Endothelial cell (in vitro differentiated cells): ENCODE measurements around the gene CLEC4G. TPM values are rescaled to one million over a fixed set of nuclear protein-coding genes. Genes with fewer than 3 reads are reported as not detected.

Source experiments
- DNase-seq: peaks from one replicate; pipeline ENCODE4 v3.0.0; 2021; ENCODE audit warnings: low spot score
- H3K27ac Mint-ChIP-seq: one replicate; pipeline ENCODE4 v1.8.0; 2021; ENCODE audit warnings: mixed read lengths, inconsistent platforms; ENCODE audit not compliant: unreplicated experiment
- H3K27me3 Mint-ChIP-seq: one replicate; pipeline ENCODE4 v1.8.0; 2021; ENCODE audit warnings: mild to moderate bottlenecking, moderate library complexity, mixed read lengths, inconsistent platforms; ENCODE audit not compliant: unreplicated experiment
- H3K36me3 Mint-ChIP-seq: one replicate; pipeline ENCODE4 v1.8.0; 2021; ENCODE audit warnings: mild to moderate bottlenecking, low read depth, mixed read lengths, inconsistent platforms; ENCODE audit not compliant: unreplicated experiment
- H3K4me1 Mint-ChIP-seq: one replicate; pipeline ENCODE4 v1.8.0; 2021; ENCODE audit warnings: mild to moderate bottlenecking, mixed read lengths, inconsistent platforms; ENCODE audit not compliant: unreplicated experiment
- H3K4me3 Mint-ChIP-seq: one replicate; pipeline ENCODE4 v1.8.0; 2021; ENCODE audit warnings: mild to moderate bottlenecking, mixed read lengths, inconsistent platforms; ENCODE audit not compliant: unreplicated experiment
- H3K9me3 Mint-ChIP-seq: one replicate; pipeline ENCODE4 v1.8.0; 2021; ENCODE audit warnings: mixed read lengths, inconsistent platforms; ENCODE audit not compliant: unreplicated experiment
- CTCF ChIP-seq: fragments of 200-600 bp; sonication (generic); IDR thresholded peaks from one replicate; pipeline ENCODE4 v1.5.0; 2021; ENCODE audit warnings: antibody characterized with exemption; ENCODE audit not compliant: unreplicated experiment
- total RNA-seq: library from RNA; stranded (reverse); fragmentation: NEBNext Ultra II Directional; extraction: Animal tissue kit (Norgen Biotek cat#: 25700); gene quantifications from one replicate; pipeline ENCODE4 v1.2.1, GENCODE V29; 2021; ENCODE audit not compliant: unreplicated experiment

Gene CLEC4G
- total RNA-seq, 1 donor from 2014 or later, result not detected

- no peaks in the 10 kb centered on the region for H3K36me3 Mint-ChIP-seq
- TF ChIP-seq CTCF, result no peak
- H3K9me3 Mint-ChIP-seq, result no peaks in the 10 kb centered on the region
- peaks cover 29% of the 10 kb centered on the region for H3K27me3 Mint-ChIP-seq
- H3K4me1 Mint-ChIP-seq, result no peaks in the 10 kb centered on the region
- DNase-seq, result no peak
- no peak overlapping the region for H3K4me3 Mint-ChIP-seq
- no peak overlapping the region for H3K27ac Mint-ChIP-seq
Measured at GRCh38 chr19:7731615-7732014, 295 bp downstream of the CLEC4G start.

- Mint-ChIP-seq H3K9me3 (no peaks in the 10 kb centered on the region), H3K4me1 (no peaks in the 10 kb centered on the region), H3K4me3 (no peak overlapping the region), H3K36me3 (no peaks in the 10 kb centered on the region), H3K27me3 (peaks cover 27% of the 10 kb centered on the region), H3K27ac (no peak overlapping the region)
- no peak for DNase-seq
- no peak for TF ChIP-seq CTCF
Measured at GRCh38 chr19:7731218-7731595, 703 bp downstream of the CLEC4G start.

GRCh38 chr19:7730286-7731217, 1.4 kb downstream of the CLEC4G start:
- peaks cover 27% of the 10 kb centered on the region for H3K27me3 Mint-ChIP-seq
- no peaks in the 10 kb centered on the region for H3K36me3 Mint-ChIP-seq
- no peak for TF ChIP-seq CTCF
- no peaks in the 10 kb centered on the region for H3K9me3 Mint-ChIP-seq
- no peak for DNase-seq
- H3K4me3 Mint-ChIP-seq, result no peak overlapping the region
- no peaks in the 10 kb centered on the region for H3K4me1 Mint-ChIP-seq
- H3K27ac Mint-ChIP-seq, result no peak overlapping the region

- no peak for DNase-seq
- H3K9me3 Mint-ChIP-seq, result no peaks in the 10 kb centered on the region
Measured at GRCh38 chr19:7729831-7730285, 2.1 kb downstream of the CLEC4G start.

More at GRCh38 chr19:7729831-7730285, 2.1 kb downstream of the CLEC4G start:
- H3K4me3 Mint-ChIP-seq, result no peak overlapping the region
- no peaks in the 10 kb centered on the region for H3K36me3 Mint-ChIP-seq
- H3K27ac Mint-ChIP-seq, result no peak overlapping the region
- no peak for TF ChIP-seq CTCF
- no peaks in the 10 kb centered on the region for H3K4me1 Mint-ChIP-seq
- peaks cover 27% of the 10 kb centered on the region for H3K27me3 Mint-ChIP-seq
